GM06990 (cell line): ENCODE measurements around the gene NDUFB11.

Source experiments
- DNase-seq: peaks from one replicate; pipeline ENCODE4 v3.0.0-alpha.2; 2011; ENCODE audit not compliant: insufficient read length; ENCODE audit errors: extremely low read depth
- H3K27me3 ChIP-seq: replicated peaks from 2 replicates; pipeline ENCODE4 v1.6.0; 2011; ENCODE audit warnings: low read length; ENCODE audit not compliant: control insufficient read depth, insufficient read depth
- H3K36me3 ChIP-seq: 2 replicates; pipeline ENCODE4 v1.5.1; 2011; ENCODE audit warnings: low read length; ENCODE audit not compliant: control insufficient read depth, insufficient read depth
- H3K4me3 ChIP-seq: replicated peaks from 2 replicates; pipeline ENCODE4 v1.5.1; 2011; ENCODE audit warnings: low read depth, mild to moderate bottlenecking, control low read depth, low read length
- TF ChIP-seq, protein P1 (sequence below): IDR thresholded peaks from 2 replicates; pipeline ENCODE4 v1.5.1; 2011; ENCODE audit warnings: low read length, control low read depth, mild to moderate bottlenecking, inconsistent platforms; ENCODE audit not compliant: insufficient read depth, poor library complexity, severe bottlenecking

The NDUFB11 gene

DNA sequence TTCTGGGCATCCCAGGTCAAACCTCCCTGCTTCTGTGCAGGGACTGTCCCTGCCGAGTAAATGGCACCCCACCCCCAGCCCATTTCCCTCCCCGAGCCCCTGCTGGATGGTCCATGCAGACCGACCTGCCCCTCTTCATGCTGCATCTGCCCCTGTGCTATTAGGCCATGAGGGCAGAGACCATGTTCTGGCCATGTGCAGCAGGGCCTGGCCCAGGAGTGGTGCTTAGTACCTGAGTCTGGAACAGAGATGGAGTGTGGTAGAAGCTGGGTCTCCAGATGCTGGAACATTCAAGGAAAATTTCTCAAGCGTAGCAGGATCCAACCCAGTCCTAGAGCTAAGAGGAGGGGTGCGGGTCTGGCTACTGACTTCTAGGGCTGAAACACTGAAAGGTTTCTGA is 33.8 kb upstream of the NDUFB11 start:
- Histone ChIP-seq H3K27me3 (no peaks in the 10 kb centered on the region; the same call in 1 of the 2 replicates), H3K4me3 (no peak overlapping the region), H3K36me3 (peaks cover 11% of the 10 kb centered on the region)
- no peak for DNase-seq
- TF ChIP-seq, protein P1, sequence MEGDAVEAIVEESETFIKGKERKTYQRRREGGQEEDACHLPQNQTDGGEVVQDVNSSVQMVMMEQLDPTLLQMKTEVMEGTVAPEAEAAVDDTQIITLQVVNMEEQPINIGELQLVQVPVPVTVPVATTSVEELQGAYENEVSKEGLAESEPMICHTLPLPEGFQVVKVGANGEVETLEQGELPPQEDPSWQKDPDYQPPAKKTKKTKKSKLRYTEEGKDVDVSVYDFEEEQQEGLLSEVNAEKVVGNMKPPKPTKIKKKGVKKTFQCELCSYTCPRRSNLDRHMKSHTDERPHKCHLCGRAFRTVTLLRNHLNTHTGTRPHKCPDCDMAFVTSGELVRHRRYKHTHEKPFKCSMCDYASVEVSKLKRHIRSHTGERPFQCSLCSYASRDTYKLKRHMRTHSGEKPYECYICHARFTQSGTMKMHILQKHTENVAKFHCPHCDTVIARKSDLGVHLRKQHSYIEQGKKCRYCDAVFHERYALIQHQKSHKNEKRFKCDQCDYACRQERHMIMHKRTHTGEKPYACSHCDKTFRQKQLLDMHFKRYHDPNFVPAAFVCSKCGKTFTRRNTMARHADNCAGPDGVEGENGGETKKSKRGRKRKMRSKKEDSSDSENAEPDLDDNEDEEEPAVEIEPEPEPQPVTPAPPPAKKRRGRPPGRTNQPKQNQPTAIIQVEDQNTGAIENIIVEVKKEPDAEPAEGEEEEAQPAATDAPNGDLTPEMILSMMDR = no peak

DNA sequence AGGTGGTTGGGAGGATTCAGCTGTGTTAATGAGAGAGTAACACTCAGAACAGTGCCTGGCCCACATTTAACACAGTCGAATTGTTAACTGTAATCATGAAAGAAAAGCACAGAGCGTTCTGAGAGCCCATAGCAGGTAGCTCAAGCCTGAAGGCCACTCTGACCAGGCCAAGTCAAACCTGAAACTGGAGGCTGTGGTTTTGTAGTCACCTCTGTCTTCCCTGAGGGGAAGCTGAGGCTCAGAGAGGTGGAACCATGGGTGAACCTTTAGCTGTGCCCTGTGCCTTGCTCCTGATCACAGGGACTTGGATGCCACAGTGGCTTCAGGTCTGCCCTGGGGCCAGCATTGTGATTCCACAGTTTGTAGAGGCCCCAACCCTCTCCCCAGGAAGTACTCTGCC is 32.6 kb upstream of the NDUFB11 start:
- H3K36me3 ChIP-seq = peaks cover 11% of the 10 kb centered on the region
- DNase-seq = no peak
- H3K27me3 ChIP-seq = no peaks in the 10 kb centered on the region; the same call in 1 of the 2 replicates
- TF ChIP-seq, protein P1 = no peak
- H3K4me3 ChIP-seq = no peak overlapping the region

DNA sequence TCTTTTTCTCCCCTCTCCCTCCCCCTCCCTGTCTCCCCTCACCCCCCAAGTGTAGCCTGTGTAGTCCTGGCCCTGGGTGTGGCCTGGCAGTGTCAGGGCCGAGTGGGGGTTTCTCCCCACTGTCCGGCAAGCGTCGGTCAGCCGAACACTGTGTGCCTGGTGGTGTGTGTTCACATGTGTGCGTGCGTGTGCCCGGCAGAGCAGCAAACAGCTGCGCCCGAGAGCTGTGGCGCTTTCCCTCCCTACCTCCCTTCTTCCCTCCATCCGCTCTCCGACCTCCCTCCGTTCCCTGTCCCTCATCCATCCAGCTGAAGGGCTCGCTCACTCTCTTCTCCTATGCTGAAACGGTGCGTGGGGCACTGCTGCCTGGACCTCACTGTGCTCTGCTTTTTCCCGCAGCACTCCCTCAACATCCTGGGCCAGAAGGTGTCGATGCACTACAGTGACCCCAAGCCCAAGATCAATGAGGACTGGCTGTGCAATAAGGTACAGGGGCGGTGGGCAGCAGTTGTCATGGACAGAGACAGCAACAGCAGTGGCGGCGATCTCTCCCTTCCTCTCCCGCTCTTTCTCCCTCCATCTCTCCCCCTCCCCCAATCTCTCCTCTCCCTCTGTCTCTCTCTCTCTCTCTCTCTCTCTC is 31.7 kb upstream of the NDUFB11 start:
- no peak overlapping the region for H3K4me3 ChIP-seq
- TF ChIP-seq, protein P1 = no peak
- no peaks in the 10 kb centered on the region; the same call in 1 of the 2 replicates for H3K27me3 ChIP-seq
- peaks cover 11% of the 10 kb centered on the region for H3K36me3 ChIP-seq
- DNase-seq = no peak

DNA sequence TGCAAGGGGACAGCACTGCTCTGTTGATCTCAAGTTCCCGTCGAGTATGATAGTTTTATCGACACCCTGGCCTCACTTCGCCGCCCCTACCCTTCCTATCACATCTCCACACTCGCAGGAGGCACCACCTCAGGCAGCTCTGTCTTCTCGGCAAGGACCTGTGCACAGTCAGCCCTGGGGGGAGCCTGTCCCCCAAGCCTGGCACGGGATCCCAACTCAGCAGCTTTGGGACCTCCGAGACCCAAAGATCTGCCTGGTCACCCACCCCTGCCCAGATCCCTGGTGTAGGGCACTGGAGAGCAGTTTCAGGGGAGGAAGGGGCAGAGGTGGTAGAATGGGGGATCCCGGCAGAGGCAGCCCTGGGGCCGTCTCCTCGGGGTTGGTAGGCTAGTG is 31.1 kb upstream of the NDUFB11 start:
- no peak overlapping the region for H3K4me3 ChIP-seq
- peaks cover 10% of the 10 kb centered on the region for H3K36me3 ChIP-seq
- no peaks in the 10 kb centered on the region; the same call in 1 of the 2 replicates for H3K27me3 ChIP-seq
- no peak for DNase-seq
- TF ChIP-seq, protein P1 = no peak

DNA sequence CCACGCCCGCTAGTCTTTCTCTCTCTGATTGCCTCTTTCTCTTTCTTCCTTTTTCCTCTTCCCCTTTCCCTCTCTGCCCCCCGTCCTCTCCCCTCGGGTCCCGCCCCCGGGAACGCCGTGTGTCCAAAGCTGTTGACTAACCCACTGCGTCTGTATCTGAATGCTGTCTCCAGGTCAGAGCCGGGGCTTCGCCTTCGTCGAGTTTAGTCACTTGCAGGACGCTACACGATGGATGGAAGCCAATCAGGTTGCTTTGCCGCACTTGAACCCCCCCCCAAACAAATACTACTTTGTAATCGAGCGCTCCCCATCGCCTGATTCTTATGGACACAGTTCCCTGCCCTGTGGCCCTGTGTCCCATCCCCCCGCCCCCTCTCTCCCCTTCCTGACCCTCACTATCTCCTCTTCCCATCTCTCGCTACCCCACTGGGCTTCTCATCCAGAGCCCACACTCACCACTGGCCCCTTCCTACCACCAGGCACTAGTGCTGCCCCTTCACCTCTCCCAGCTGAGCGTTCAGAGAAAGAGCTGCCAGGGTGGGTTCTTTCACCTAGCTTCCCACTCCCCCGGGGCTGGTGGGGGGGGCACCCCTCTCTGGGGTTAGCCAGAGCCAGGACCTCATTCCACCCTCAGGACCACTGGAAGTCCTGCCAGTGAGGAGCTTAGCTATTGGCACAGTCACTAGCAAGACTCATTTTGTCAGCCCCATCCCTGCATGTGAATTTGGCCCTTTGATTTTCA is 30.5 kb upstream of the NDUFB11 start:
- peaks cover 9% of the 10 kb centered on the region for H3K36me3 ChIP-seq
- no peak for DNase-seq
- H3K27me3 ChIP-seq = no peaks in the 10 kb centered on the region
- TF ChIP-seq, protein P1 = no peak
- no peak overlapping the region for H3K4me3 ChIP-seq

DNA sequence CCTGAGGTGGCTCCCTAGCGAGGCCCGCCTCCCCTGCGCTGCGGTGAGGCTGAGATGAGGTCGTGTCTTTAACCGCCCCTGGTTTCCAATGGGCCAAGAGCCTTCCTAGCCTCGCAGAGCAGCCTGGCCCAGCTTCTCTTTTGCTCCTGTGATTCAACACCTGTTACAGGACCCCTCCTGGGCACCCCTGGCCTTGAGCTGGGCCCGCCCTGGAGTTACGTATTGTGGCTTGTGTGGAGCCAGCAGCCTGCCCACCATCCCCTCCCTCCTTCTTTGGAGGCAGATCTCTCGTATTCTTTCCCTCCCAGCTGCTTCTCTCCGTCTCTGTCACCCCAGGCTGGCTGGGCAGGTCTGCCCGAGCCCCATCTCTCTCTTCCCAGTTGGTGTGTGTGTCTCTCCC is 29.9 kb upstream of the NDUFB11 start:
- no peak overlapping the region for H3K4me3 ChIP-seq
- no peak for DNase-seq
- H3K27me3 ChIP-seq = no peaks in the 10 kb centered on the region
- TF ChIP-seq, protein P1 = no peak
- peaks cover 9% of the 10 kb centered on the region for H3K36me3 ChIP-seq
